ENCODE data around the gene IL12A. TPM values are rescaled to one million over a fixed set of nuclear protein-coding genes. Genes with fewer than 3 reads are reported as not detected.

IL12A gene
- polyA plus RNA-seq, 1 donor from 2014 or later, result not detected

DNA sequence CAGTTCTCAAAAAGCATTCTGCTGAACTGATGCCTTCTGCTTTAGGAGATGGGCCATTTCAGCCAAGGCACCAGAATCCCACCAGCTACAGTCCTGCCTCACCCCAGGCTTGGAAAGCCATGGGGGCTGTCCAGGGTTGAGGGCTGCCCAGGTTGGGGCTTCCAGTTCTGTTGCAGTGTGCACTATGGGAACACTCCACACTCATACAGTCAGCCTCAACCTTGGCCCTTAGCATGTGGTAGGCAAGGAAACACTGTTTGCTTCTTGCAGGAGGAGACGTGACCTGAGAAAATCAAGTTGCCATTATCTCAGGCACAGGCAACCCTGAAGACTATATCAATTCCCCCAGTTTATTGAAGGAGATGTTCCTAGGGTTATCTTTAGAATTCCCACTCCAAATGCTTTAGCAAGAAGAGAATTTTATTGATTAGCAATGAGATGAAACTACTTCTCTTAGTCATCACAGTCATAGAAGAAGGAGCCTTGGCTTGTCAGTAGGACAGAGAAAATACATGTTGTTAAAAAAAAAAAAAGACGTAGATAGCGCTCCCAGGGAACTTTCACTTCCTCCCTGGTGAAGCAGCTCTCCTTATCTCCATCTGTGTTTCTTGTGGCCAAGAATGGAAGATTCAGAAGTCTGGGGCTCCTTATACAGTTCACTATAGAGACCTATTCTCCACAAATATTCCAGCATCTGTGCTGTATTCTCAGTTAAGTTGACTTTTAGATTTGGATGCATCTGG lies 38.3 kb upstream of the IL12A start:
- no peaks in the 10 kb centered on the region for H3K79me2 ChIP-seq (replicated peaks; ENCODE audit: insufficient read depth, low read length)
- H3K9ac ChIP-seq (ENCODE audit: low read length), result no peak overlapping the region
- H3K4me2 ChIP-seq (ENCODE audit: low read length), result no peak overlapping the region
- no peaks in the 10 kb centered on the region for H4K20me1 ChIP-seq (ENCODE audit: insufficient read depth)
- no peak overlapping the region for H3K27ac ChIP-seq (ENCODE audit: low read length)
- peaks cover 3% of the 10 kb centered on the region for H3F3A ChIP-seq (ENCODE audit: insufficient read depth, low read length, poor library complexity, severe bottlenecking)
- no peak overlapping the region for H3K4me3 ChIP-seq (ENCODE audit: low read length)
- no peaks in the 10 kb centered on the region for H3K9me2 ChIP-seq (ENCODE audit: insufficient read depth, low read length)
- TF ChIP-seq TAF1 (IDR thresholded peaks at IDR 0.05; ENCODE audit: low read depth) (no peak), MXI1 (conservative IDR thresholded peaks at IDR 0.05; ENCODE audit: poor library complexity, severe bottlenecking) (no peak), EP300 (conservative IDR thresholded peaks at IDR 0.05; ENCODE audit: poor library complexity, severe bottlenecking) (no peak), RAD21 (conservative IDR thresholded peaks at IDR 0.05) (no peak), POLR2AphosphoS5 (IDR thresholded peaks at IDR 0.05) (no peak), EZH2 (IDR thresholded peaks at IDR 0.05; ENCODE audit: borderline replicate concordance, insufficient read depth, low read length, poor library complexity, severe bottlenecking) (no peak), SMC3 (conservative IDR thresholded peaks at IDR 0.05; ENCODE audit: poor library complexity) (no peak)
- TF ChIP-seq, protein P1, sequence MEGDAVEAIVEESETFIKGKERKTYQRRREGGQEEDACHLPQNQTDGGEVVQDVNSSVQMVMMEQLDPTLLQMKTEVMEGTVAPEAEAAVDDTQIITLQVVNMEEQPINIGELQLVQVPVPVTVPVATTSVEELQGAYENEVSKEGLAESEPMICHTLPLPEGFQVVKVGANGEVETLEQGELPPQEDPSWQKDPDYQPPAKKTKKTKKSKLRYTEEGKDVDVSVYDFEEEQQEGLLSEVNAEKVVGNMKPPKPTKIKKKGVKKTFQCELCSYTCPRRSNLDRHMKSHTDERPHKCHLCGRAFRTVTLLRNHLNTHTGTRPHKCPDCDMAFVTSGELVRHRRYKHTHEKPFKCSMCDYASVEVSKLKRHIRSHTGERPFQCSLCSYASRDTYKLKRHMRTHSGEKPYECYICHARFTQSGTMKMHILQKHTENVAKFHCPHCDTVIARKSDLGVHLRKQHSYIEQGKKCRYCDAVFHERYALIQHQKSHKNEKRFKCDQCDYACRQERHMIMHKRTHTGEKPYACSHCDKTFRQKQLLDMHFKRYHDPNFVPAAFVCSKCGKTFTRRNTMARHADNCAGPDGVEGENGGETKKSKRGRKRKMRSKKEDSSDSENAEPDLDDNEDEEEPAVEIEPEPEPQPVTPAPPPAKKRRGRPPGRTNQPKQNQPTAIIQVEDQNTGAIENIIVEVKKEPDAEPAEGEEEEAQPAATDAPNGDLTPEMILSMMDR (IDR thresholded peaks at IDR 0.05; ENCODE audit: poor library complexity, severe bottlenecking), result no peak
- TF ChIP-seq, protein P2, sequence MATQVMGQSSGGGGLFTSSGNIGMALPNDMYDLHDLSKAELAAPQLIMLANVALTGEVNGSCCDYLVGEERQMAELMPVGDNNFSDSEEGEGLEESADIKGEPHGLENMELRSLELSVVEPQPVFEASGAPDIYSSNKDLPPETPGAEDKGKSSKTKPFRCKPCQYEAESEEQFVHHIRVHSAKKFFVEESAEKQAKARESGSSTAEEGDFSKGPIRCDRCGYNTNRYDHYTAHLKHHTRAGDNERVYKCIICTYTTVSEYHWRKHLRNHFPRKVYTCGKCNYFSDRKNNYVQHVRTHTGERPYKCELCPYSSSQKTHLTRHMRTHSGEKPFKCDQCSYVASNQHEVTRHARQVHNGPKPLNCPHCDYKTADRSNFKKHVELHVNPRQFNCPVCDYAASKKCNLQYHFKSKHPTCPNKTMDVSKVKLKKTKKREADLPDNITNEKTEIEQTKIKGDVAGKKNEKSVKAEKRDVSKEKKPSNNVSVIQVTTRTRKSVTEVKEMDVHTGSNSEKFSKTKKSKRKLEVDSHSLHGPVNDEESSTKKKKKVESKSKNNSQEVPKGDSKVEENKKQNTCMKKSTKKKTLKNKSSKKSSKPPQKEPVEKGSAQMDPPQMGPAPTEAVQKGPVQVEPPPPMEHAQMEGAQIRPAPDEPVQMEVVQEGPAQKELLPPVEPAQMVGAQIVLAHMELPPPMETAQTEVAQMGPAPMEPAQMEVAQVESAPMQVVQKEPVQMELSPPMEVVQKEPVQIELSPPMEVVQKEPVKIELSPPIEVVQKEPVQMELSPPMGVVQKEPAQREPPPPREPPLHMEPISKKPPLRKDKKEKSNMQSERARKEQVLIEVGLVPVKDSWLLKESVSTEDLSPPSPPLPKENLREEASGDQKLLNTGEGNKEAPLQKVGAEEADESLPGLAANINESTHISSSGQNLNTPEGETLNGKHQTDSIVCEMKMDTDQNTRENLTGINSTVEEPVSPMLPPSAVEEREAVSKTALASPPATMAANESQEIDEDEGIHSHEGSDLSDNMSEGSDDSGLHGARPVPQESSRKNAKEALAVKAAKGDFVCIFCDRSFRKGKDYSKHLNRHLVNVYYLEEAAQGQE (IDR thresholded peaks at IDR 0.05; ENCODE audit: borderline replicate concordance), result no peak
- H2AFZ ChIP-seq (ENCODE audit: low read depth, low read length), result no peak overlapping the region
- H3K36me3 ChIP-seq (ENCODE audit: insufficient read depth, low read length), result no peaks in the 10 kb centered on the region
- H3K9me3 ChIP-seq (ENCODE audit: low read length), result no peaks in the 10 kb centered on the region
- H3K27me3 ChIP-seq (ENCODE audit: insufficient read depth, low read depth, low read length), result no peaks in the 10 kb centered on the region

DNA sequence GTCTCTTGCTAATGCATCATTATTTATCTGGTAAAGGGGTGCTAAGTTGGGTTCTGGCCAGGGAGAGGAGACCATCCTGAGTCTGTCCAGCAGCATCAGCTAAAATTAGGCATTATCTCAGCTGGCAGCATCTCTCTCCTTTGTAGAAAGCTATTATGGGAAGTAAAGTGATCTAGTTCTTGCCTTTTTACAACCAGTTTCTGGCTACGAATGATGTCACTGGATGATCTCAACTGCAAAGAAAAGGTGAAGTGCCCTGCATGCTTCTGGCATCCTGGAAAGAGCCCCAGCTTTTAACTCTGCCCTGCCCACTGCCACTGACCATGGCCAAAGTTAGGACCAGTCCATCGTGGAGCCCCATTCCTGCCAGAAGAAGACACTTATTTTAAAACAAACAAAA lies 37.1 kb upstream of the IL12A start:
- H3K9me3 ChIP-seq (ENCODE audit: low read length), result no peaks in the 10 kb centered on the region
- H3F3A ChIP-seq (ENCODE audit: insufficient read depth, low read length, poor library complexity, severe bottlenecking), result peaks cover 3% of the 10 kb centered on the region
- H3K27ac ChIP-seq (ENCODE audit: low read length), result no peak overlapping the region
- no peaks in the 10 kb centered on the region for H4K20me1 ChIP-seq (ENCODE audit: insufficient read depth)
- no peaks in the 10 kb centered on the region for H3K27me3 ChIP-seq (ENCODE audit: insufficient read depth, low read depth, low read length)
- H3K9me2 ChIP-seq (ENCODE audit: insufficient read depth, low read length), result no peaks in the 10 kb centered on the region
- TF ChIP-seq POLR2AphosphoS5 (IDR thresholded peaks at IDR 0.05), result no peak
- TF ChIP-seq EZH2 (IDR thresholded peaks at IDR 0.05; ENCODE audit: borderline replicate concordance, insufficient read depth, low read length, poor library complexity, severe bottlenecking), result no peak
- no peak for TF ChIP-seq MXI1 (conservative IDR thresholded peaks at IDR 0.05; ENCODE audit: poor library complexity, severe bottlenecking)
- no peak for TF ChIP-seq TAF1 (IDR thresholded peaks at IDR 0.05; ENCODE audit: low read depth)
- TF ChIP-seq, protein P1 (IDR thresholded peaks at IDR 0.05; ENCODE audit: poor library complexity, severe bottlenecking), result no peak
- no peak for TF ChIP-seq EP300 (conservative IDR thresholded peaks at IDR 0.05; ENCODE audit: poor library complexity, severe bottlenecking)
- TF ChIP-seq, protein P2 (IDR thresholded peaks at IDR 0.05; ENCODE audit: borderline replicate concordance), result no peak
- TF ChIP-seq SMC3 (conservative IDR thresholded peaks at IDR 0.05; ENCODE audit: poor library complexity), result no peak
- no peak for TF ChIP-seq RAD21 (conservative IDR thresholded peaks at IDR 0.05)
- no peak overlapping the region for H3K9ac ChIP-seq (ENCODE audit: low read length)
- H2AFZ ChIP-seq (ENCODE audit: low read depth, low read length), result no peak overlapping the region
- H3K4me2 ChIP-seq (ENCODE audit: low read length), result no peak overlapping the region
- H3K79me2 ChIP-seq (replicated peaks; ENCODE audit: insufficient read depth, low read length), result no peaks in the 10 kb centered on the region
- H3K4me3 ChIP-seq (ENCODE audit: low read length), result no peak overlapping the region
- no peaks in the 10 kb centered on the region for H3K36me3 ChIP-seq (ENCODE audit: insufficient read depth, low read length)

Data from neural cell (in vitro differentiated cells).